SIG-M5 (cell line): ENCODE measurements around the gene BTBD10.

Experiments used
- DNase-seq: peaks from one replicate; lab custom pipeline; 2025; lab: John Stamatoyannopoulos, UW

Gene BTBD10

GRCh38 chr11:13462901-13463778 is at the start of gene BTBD10:
TSS of gene BTBD10 (minus strand) at chr11:13463222. CDS start at chr11:13445124, 18,098 bp downstream.
- peak; percentile 14 for DNase-seq

- DNase-seq: no peak
Measured at GRCh38 chr11:13503393-13503792, 40.4 kb upstream of the BTBD10 start.

- DNase-seq: no peak
Measured at GRCh38 chr11:13502492-13502891, 39.5 kb upstream of the BTBD10 start.

GRCh38 chr11:13495929-13496328 is 32.9 kb upstream of the BTBD10 start, which contains the start of gene PTH:
TSS of gene PTH (minus strand) at chr11:13495997. CDS start at chr11:13492855, 3,142 bp downstream.
- DNase-seq: no peak

GRCh38 chr11:13494051-13494450 is 31.0 kb upstream of the BTBD10 start:
- DNase-seq: no peak

GRCh38 chr11:13487661-13488030 is 24.6 kb upstream of the BTBD10 start:
- DNase-seq: no peak

GRCh38 chr11:13486926-13487660 is 24.1 kb upstream of the BTBD10 start:
- no peak for DNase-seq

GRCh38 chr11:13480198-13480597 is 17.2 kb upstream of the BTBD10 start:
- DNase-seq: no peak

GRCh38 chr11:13479688-13480087 is 16.7 kb upstream of the BTBD10 start:
- no peak for DNase-seq

- no peak for DNase-seq
Measured at GRCh38 chr11:13475091-13475490, 12.1 kb upstream of the BTBD10 start.

GRCh38 chr11:13473013-13473722 is 10.1 kb upstream of the BTBD10 start:
- no peak for DNase-seq

- DNase-seq: no peak
Measured at GRCh38 chr11:13468750-13469149, 5.7 kb upstream of the BTBD10 start.

- no peak for DNase-seq
Measured at GRCh38 chr11:13465909-13466371, 2.9 kb upstream of the BTBD10 start.

- no peak for DNase-seq
Measured at GRCh38 chr11:13463779-13464290, 813 bp upstream of the BTBD10 start.

GRCh38 chr11:13462311-13462900 is 616 bp downstream of the BTBD10 start:
- DNase-seq: no peak

- DNase-seq: no peak
Measured at GRCh38 chr11:13461291-13461690, 1.7 kb downstream of the BTBD10 start.

GRCh38 chr11:13450832-13451397 is 12.1 kb downstream of the BTBD10 start:
- no peak for DNase-seq

- no peak for DNase-seq
Measured at GRCh38 chr11:13449522-13449921, 13.5 kb downstream of the BTBD10 start.

- no peak for DNase-seq
Measured at GRCh38 chr11:13448876-13449275, 14.1 kb downstream of the BTBD10 start.

- no peak for DNase-seq
Measured at GRCh38 chr11:13446444-13446843, 16.6 kb downstream of the BTBD10 start.

GRCh38 chr11:13445588-13445987 is 17.4 kb downstream of the BTBD10 start:
- DNase-seq: no peak
